ENCODE measurements around the gene ART1.

DNA sequence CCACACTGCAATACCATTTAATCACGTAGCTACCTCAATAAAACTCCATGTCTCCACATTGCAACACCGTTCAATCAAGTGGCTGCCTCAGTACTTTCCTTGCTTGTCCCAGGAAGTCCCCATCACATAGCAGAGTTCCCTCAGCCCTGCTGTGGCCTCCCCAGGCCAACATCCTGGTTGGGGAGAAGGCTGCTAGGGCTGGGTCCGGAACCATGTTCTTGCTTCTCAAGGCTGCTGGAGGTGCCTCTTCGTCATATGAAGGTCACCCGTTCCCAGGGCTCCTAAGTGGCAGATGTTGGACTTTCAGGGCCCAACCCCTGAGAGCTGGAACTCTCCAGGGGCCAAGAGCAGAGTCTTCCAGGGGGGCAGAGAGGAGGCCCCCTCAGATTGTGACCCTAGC lies 6.4 kb upstream of the ART1 start:
- TF ChIP-seq, protein P1, sequence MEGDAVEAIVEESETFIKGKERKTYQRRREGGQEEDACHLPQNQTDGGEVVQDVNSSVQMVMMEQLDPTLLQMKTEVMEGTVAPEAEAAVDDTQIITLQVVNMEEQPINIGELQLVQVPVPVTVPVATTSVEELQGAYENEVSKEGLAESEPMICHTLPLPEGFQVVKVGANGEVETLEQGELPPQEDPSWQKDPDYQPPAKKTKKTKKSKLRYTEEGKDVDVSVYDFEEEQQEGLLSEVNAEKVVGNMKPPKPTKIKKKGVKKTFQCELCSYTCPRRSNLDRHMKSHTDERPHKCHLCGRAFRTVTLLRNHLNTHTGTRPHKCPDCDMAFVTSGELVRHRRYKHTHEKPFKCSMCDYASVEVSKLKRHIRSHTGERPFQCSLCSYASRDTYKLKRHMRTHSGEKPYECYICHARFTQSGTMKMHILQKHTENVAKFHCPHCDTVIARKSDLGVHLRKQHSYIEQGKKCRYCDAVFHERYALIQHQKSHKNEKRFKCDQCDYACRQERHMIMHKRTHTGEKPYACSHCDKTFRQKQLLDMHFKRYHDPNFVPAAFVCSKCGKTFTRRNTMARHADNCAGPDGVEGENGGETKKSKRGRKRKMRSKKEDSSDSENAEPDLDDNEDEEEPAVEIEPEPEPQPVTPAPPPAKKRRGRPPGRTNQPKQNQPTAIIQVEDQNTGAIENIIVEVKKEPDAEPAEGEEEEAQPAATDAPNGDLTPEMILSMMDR (conservative IDR thresholded peaks at IDR 0.05; ENCODE audit: low read depth, low read length): no peak
- TF ChIP-seq EZH2phosphoT487 (IDR thresholded peaks at IDR 0.05; ENCODE audit: borderline replicate concordance, low read length): no peak

All from PC-3 (cell line).